Esophagus muscularis mucosa (tissue), 4 donors: ENCODE data around the gene TNF. TPM values are rescaled to one million over a fixed set of nuclear protein-coding genes. Genes with fewer than 3 reads are reported as not detected.
"Not testable (repeated sequence)": the region's sequence is repeated elsewhere in the genome, so short reads cannot be mapped to it uniquely, and the experiment has no call there.

Experiments used
- DNase-seq: peaks from one replicate; pipeline ENCODE4 v3.0.0-alpha.2; 2017; ENCODE audit errors: extremely low spot score
- H3K27ac ChIP-seq, 4 donors: fragments of 200-600 bp; sonication (generic); replicated peaks in 1 of 4; 1 replicate in 3 of 4; 2 replicates in 1 of 4; pipeline ENCODE4 v1.5.1; 2016 to 2019; ENCODE audit warnings: mild to moderate bottlenecking in 1 of 4
- H3K27me3 ChIP-seq, 4 donors: fragments of 200-600 bp; sonication (generic); one replicate each; pipeline versions ENCODE4 v1.5.1 to v1.6.0; 2016 to 2019
- H3K36me3 ChIP-seq, 4 donors: fragments of 200-600 bp; sonication (generic); one replicate each; pipeline ENCODE4 v1.5.1; 2016 to 2019
- H3K4me1 ChIP-seq, 4 donors: fragments of 200-600 bp; sonication (generic); one replicate each; pipeline ENCODE4 v1.5.1; 2016 to 2019
- H3K4me3 ChIP-seq, 4 donors: fragments of 200-600 bp; sonication (generic); 1 replicate in 2 of 4; 2 replicates in 2 of 4; pipeline ENCODE4 v1.5.1; 2016 to 2019; ENCODE audit warnings: mild to moderate bottlenecking in 4 of 4, moderate library complexity in 1 of 4
- H3K9me3 ChIP-seq, 4 donors: fragments of 200-600 bp; sonication (generic); 1 replicate in 3 of 4; 2 replicates in 1 of 4; pipeline ENCODE4 v1.5.1; 2016 to 2019
- CTCF ChIP-seq, 3 experiments: fragments of 200-600 bp in 2 of 3; fragments of 450-650 bp in 1 of 3; sonication (generic) in 2 of 3; IDR thresholded peaks; one replicate each; pipeline ENCODE4 v1.5.1; 2017 to 2019; ENCODE audit warnings: antibody characterized with exemption in 3 of 3, mild to moderate bottlenecking in 2 of 3, moderate library complexity in 1 of 3
- EP300 ChIP-seq: sonication (generic); formaldehyde crosslinking; IDR thresholded peaks from one replicate; pipeline ENCODE4 v1.6.1; 2017; ENCODE audit warnings: antibody characterized with exemption
- POLR2A ChIP-seq: fragments of 450-650 bp; IDR thresholded peaks from one replicate; pipeline ENCODE4 v1.6.1; 2017; ENCODE audit warnings: antibody characterized with exemption, moderate library complexity, mild to moderate bottlenecking, low read depth
- POLR2AphosphoS5 ChIP-seq, 2 donors: sonication (generic); formaldehyde crosslinking; IDR thresholded peaks; one replicate each; pipeline ENCODE4 v1.6.1; 2017; ENCODE audit warnings: antibody characterized with exemption in 2 of 2
- WGBS: methylation state at CpG from one replicate; pipeline ENCODE4 v1.1.5; 2018; 5-methylcytosine and 5-hydroxymethylcytosine counted together
- intact Hi-C: fragments of 100-400 bp; cut with DNase I; formaldehyde crosslinking; loops from one replicate; pipeline ENCODE4 v1.15.1; 2023
- total RNA-seq, 4 donors: library from RNA; depleted of rRNA; stranded (reverse); fragments of >200 nt; gene quantifications; one replicate each; pipeline versions ENCODE4 v1.1.0 to v1.2.1, GENCODE V29; 2016

The TNF gene
- total RNA-seq, 4 donors from 2014 or later = 0.17 to 1.5 TPM; not detected in 2

DNA sequence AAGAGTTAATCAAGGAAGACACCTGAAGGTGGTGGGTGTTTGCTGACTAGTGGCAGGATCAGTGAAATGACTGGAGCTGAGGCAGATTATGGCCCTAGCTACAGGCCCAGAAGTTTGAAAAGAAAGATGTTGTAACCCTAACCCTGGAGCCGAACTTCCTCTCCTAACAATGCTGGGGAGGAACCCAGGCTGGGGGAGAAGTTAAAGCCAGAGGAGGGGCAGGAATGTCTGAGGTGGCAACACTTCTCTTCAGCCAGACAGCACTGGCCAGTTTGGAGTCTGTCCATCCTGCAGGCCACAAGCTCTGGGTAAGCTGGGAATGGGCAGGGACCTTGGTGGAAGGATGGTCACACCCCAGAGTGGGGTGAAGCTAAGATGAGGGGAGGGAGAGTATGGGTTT lies 10.6 kb downstream of the TNF start, which contains the start of gene LST1:
TSS of gene LST1 (plus strand) at position 270 of the 400 bp plus-strand sequence. CDS start 1,023 bp downstream, outside the sequence.
- Histone ChIP-seq H3K27ac (peak within 1 kb of the TSS in 2 of 4 donors; percentile 13 to 27), H3K36me3 (no peaks in the 10 kb centered on the region), H3K4me1 (peaks cover 13 to 16% (median 14%) of the 10 kb centered on the region in 4 donors), H3K9me3 (no peaks in the 10 kb centered on the region), H3K4me3 (no peak within 1 kb of the TSS), H3K27me3 (peaks cover 0 to 30% (median 3%) of the 10 kb centered on the region in 4 donors)
- intact Hi-C loops = no loop called here
- 43% methylated on average over 1 of the region's 1 CpG for WGBS
- no peak for TF ChIP-seq EP300
- TF ChIP-seq CTCF (IDR thresholded peaks at IDR 0.05) = no peak
- TF ChIP-seq POLR2A = no peak
- no peak for TF ChIP-seq POLR2AphosphoS5 (IDR thresholded peaks at IDR 0.05)
- DNase-seq = no peak

DNA sequence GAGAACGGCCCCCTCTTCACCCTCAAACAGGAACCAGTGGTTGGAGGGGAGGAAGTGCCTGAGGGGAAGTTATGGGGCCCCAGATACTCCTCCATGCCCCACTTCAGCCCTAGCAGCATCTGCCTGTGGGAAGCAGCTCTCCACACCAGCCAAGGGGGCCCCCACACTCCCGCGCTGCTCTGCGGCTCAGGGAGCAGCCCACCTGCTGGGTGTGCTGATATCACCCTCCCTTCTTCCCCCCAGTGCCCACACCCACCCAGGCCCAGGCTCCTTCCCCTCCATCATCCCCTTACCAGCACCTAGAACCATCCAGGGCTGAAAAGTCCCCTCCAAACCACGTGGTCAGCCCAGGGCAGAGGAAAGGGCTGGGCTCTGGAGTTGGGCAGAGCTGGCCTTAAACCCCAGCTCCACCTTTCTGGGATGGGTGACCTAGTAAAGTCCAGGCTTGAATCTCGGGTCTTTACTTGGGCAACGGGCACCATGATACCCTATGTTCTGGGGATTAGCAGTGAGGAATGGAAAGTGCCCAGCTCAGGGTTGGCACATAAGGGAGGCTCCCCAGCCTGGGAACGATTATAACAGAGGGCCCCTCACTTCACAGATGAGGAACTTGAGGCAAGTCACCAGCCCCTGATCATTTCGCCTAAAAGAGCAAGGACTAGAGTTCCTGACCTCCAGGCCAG lies 11.4 kb downstream of the TNF start:
- no peak for DNase-seq
- H3K4me1 ChIP-seq = peaks cover 8 to 11% (median 10%) of the 10 kb centered on the region in 4 donors
- H3K4me3 ChIP-seq = no peak overlapping the region
- H3K27ac ChIP-seq = peak overlapping the region in 2 of 4 donors; percentile 13 to 27
- intact Hi-C loops = no loop called here
- no peaks in the 10 kb centered on the region for H3K36me3 ChIP-seq
- no peaks in the 10 kb centered on the region for H3K9me3 ChIP-seq
- TF ChIP-seq POLR2A = no peak
- TF ChIP-seq EP300 = no peak
- TF ChIP-seq CTCF (IDR thresholded peaks at IDR 0.05) = no peak
- no peak for TF ChIP-seq POLR2AphosphoS5 (IDR thresholded peaks at IDR 0.05)
- WGBS = 46% methylated on average over 7 of the region's 9 CpGs
- peaks cover 0 to 30% (median 3%) of the 10 kb centered on the region in 4 donors for H3K27me3 ChIP-seq

DNA sequence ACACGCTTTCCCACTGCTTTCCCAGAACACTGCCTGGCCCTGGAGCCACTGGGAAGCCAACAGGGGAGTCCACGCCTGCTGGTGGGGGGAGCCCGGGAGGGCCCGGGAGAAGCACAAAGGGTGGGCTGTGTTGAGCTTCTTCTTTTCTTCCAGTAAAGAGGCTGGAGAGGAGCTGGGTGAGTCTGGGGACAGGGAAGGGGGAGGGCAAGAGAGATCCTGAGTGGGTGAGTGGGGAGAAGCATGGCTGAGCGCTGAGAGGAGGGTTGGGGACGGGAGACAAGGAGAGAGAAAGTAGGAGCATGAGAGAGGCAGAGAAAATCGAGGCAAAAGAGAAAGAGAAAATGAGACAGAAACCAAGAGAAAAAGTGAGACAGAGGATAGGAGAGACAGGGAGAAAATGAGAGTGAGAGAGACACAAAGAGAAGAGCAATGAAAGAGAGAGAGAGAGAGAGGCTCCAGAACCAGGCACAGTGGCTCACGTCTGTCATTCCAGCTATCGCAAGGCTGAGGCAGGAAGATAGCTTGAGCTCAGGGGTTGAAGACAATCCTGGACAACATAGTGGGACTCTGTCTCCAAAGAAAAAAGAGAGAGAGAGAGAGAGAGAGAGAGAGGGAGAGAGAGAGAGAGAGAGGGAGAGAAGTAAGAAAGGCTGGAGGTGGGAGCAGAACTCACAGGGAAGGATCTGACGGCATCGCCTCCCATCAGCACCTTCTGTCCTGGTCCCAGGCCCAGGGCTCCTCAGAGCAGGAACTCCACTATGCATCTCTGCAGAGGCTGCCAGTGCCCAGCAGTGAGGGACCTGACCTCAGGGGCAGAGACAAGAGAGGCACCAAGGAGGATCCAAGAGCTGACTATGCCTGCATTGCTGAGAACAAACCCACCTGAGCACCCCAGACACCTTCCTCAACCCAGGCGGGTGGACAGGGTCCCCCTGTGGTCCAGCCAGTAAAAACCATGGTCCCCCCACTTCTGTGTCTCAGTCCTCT lies 12.7 kb downstream of the TNF start:
- Histone ChIP-seq H3K27ac (no peak overlapping the region), H3K27me3 (peaks cover 0 to 30% (median 3%) of the 10 kb centered on the region in 4 donors), H3K36me3 (no peaks in the 10 kb centered on the region), H3K4me1 (no peaks in the 10 kb centered on the region), H3K4me3 (no peak overlapping the region), H3K9me3 (no peaks in the 10 kb centered on the region)
- DNase-seq = no peak
- 50% methylated on average over 12 of the region's 12 CpGs for WGBS
- TF ChIP-seq EP300 (no peak), CTCF (IDR thresholded peaks at IDR 0.05) (no peak), POLR2AphosphoS5 (IDR thresholded peaks at IDR 0.05) (no peak), POLR2A (no peak)
- intact Hi-C loops = no loop called here

DNA sequence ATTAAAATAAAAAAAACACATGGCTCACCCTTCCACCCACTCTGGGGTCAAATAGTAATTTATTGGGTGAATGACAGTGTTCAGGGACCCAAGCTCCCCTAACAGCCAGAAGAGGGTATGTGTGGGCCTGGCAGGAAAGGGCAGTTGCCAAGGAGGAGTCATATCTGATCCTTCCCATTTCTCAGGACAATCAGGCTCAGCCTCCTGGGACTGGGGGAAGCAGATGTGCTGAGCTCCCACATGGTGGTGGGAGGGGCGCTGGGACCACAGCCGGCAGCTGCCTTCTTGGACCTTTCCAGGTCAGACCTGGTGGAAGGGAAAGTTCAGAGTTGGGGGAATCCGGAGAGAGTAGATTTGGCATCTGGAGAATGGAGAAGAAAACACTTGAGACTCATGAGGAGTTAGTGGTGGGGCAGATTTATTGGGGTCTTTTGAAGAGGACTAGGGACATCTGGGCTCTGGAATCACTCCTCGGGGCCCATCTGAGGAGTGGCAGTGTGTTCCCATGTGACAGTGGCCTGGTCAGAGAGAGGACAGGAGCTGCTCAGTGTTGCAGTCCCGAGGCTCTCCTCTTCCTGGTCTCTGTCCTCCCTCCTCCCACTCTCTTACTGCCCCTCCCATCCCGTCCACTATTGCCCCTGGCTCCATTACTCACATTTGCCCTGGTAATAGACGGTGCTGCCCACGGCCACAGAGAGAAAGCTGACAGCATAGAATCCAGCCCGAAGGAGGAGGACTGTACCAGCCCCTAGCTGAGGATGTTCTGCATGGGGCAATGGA lies 13.7 kb downstream of the TNF start:
- Histone ChIP-seq H3K9me3 (no peaks in the 10 kb centered on the region), H3K27ac (no peak overlapping the region), H3K36me3 (no peaks in the 10 kb centered on the region), H3K4me3 (no peak overlapping the region), H3K4me1 (no peaks in the 10 kb centered on the region), H3K27me3 (peaks cover 0 to 30% (median 3%) of the 10 kb centered on the region in 4 donors)
- intact Hi-C loops = no loop called here
- DNase-seq = no peak
- WGBS = 56% methylated on average over 9 of the region's 9 CpGs
- no peak for TF ChIP-seq EP300
- TF ChIP-seq POLR2AphosphoS5 (IDR thresholded peaks at IDR 0.05) = no peak
- no peak for TF ChIP-seq CTCF (IDR thresholded peaks at IDR 0.05)
- no peak for TF ChIP-seq POLR2A

DNA sequence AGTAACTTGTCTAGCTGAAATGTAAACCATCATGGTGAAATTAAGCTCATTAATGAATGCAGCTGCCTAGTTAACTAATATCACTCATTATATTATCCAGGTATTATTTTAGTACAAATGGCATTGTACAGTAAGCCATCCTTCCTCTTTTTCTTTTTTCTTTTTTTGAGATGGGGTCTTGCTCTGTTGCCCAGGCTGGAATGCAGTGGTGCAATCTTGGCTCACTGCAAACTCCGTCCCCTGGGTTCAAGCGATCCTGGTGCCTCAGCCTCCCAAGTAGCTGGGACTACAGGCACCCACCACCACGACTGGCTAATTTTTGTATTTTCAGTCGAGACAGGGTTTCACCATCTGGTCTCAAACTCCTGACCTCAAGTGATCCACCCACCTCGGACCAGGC lies 15.3 kb downstream of the TNF start:
- H3K36me3 ChIP-seq, DNase-seq, H3K9me3 ChIP-seq, H3K4me3 ChIP-seq, H3K27ac ChIP-seq, H3K4me1 ChIP-seq, intact Hi-C loops: not testable (repeated sequence)
- 62% methylated on average over 5 of the region's 5 CpGs for WGBS
- peaks cover 0 to 30% (median 3%) of the 10 kb centered on the region in 4 donors for H3K27me3 ChIP-seq
